GM12891 (cell line): ENCODE measurements around the gene C16orf92.

Experiments used
- DNase-seq: peaks from one replicate; pipeline ENCODE4 v3.0.0; 2011; ENCODE audit warnings: low spot score; ENCODE audit not compliant: insufficient read length
- FAIRE-seq: peaks from 2 replicates; lab custom pipeline; 2011; peaks lifted over from hg19 to GRCh38; lab: Jason Lieb, UNC
- PAX5 ChIP-seq: IDR thresholded peaks from 2 replicates; pipeline ENCODE4 v1.6.1; 2011; ENCODE audit warnings: low read length, moderate library complexity, mild to moderate bottlenecking; ENCODE audit not compliant: insufficient read depth, severe bottlenecking
- POLR2A ChIP-seq: IDR thresholded peaks from 2 replicates; pipeline ENCODE4 v1.6.1; 2011; ENCODE audit warnings: low read depth, low read length, control low read depth
- POLR2AphosphoS5 ChIP-seq: IDR thresholded peaks from 2 replicates; pipeline ENCODE4 v1.6.1; 2011; ENCODE audit warnings: low read depth, low read length, control low read depth
- POU2F2 ChIP-seq: IDR thresholded peaks from 2 replicates; pipeline ENCODE4 v1.6.1; 2011; ENCODE audit warnings: low read depth, mild to moderate bottlenecking, control low read depth, low read length, moderate library complexity
- SPI1 ChIP-seq: IDR thresholded peaks from 2 replicates; pipeline ENCODE4 v1.6.1; 2011; ENCODE audit warnings: low read depth, low read length, control low read depth
- TAF1 ChIP-seq: IDR thresholded peaks from 2 replicates; pipeline ENCODE4 v1.6.1; 2011; ENCODE audit warnings: low read depth, low read length, control low read depth

Gene C16orf92

DNA sequence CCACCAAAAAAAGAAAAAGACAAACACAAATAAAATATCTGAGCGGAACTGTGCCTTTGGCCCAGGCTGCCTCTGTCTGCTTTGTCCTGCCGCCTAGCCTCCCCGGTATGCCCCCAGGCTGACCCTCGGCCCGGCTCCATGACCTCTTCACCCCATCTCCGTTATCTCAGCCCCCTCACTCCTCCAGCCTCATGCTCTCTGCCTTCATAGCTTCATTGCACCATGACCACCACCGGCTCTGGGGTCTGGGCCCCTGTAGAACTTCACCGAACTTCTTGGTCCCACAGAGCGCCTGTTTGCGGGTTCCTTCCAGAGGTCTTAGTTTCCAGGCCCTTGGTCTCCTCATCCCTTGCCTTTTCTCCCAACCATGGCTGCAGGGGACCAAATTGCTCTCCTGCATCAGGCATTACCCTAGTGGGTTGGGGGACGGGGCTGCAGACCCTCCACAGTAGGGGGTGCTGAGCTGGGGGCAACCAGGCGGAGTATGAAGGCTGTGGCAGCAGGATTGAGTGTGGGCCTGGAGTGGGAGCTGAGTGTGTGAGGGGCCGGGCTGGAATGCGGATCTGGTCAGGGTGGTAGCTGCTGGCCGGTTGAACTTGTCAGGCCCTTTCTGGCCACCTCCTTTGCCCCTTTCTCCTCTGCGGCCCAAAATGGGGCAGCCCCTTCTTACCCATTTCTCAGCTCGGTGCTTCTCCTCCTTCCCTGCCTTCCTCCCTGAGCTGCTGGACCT, 34.5 kb upstream of the C16orf92 start:
- TF ChIP-seq POLR2A: no peak
- TF ChIP-seq SPI1: no peak
- TF ChIP-seq TAF1: no peak
- no peak for TF ChIP-seq PAX5
- no peak for TF ChIP-seq POLR2AphosphoS5
- TF ChIP-seq POU2F2: no peak
- FAIRE-seq (no peak), DNase-seq (no peak)

DNA sequence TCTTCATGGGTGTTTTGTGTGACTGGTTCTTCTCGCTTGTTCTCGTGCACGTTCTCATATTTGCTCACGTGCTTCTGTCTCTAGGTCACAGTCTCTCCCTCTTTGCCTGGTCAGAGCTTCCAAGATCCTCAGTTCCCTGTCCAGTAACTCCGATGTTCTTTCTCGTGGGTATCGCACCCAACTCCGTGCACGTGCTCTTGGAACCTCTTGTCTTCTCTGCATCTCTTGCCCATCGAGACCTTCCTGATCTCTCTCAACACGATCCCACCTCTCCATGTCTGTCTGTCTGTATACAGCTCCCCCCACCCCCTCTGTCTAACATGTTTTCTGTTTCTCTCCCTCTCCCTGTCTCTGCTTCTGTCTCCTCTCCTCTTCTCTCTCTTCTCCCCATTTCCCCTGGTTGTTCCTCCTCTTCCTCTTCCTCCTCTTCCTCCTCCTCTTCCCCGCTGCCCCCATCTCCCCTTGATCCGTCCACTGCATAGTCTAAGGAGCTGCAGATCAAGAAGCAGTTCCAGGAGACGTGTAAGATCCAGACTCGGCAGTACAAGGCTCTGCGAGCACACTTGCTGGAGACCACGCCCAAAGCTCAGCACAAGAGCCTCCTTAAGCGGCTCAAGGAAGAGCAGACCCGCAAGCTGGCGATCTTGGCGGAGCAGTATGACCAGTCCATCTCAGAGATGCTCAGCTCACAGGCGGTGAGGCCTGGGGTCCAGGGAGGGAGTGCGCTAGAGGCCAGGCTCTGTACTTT, 33.7 kb upstream of the C16orf92 start:
- FAIRE-seq (no peak), DNase-seq (no peak)
- TF ChIP-seq POLR2A (no peak), TAF1 (no peak), POU2F2 (no peak), PAX5 (no peak), SPI1 (no peak), POLR2AphosphoS5 (no peak)

DNA sequence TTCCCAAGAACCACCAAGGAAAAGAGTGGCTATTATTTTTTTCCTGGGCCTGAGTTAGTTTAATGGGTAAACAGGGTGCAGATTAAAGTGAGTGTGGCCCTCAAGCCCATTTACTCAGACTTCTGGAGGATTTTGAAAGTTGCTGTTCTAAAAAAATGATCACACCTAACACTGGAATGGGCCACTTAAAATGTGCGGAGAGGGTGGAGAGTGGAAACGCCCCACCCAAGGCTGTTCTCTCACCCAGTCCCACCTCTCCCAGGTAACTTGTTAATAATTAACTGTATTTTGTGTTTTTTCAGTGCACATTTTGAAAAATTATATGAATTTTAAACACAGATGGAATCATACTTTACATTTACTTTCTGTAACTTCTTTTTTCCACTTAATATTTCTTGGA, 33.0 kb upstream of the C16orf92 start:
- FAIRE-seq (no peak), DNase-seq (no peak)
- TF ChIP-seq POU2F2 (no peak), TAF1 (no peak), SPI1 (no peak), POLR2AphosphoS5 (no peak), PAX5 (no peak), POLR2A (no peak)

DNA sequence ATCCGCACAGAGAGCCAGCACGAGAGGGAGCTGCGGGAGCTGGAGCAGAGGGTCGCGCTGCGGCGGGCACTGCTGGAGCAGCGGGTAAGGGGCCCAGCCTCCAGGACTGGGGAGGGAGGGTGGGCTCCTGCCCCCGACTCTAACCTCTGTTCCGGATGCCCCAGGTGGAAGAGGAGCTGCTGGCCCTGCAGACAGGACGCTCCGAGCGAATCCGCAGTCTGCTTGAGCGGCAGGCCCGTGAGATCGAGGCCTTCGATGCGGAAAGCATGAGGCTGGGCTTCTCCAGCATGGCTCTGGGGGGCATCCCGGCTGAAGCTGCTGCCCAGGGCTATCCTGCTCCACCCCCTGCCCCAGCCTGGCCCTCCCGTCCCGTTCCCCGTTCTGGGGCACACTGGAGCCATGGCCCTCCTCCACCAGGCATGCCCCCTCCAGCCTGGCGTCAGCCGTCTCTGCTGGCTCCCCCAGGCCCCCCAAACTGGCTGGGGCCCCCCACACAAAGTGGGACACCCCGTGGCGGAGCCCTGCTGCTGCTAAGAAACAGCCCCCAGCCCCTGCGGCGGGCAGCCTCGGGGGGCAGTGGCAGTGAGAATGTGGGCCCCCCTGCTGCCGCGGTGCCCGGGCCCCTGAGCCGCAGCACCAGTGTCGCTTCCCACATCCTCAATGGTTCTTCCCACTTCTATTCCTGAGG, 32.0 kb upstream of the C16orf92 start:
- DNase-seq: no peak
- TF ChIP-seq TAF1 (no peak), SPI1 (no peak), POU2F2 (no peak), POLR2A (no peak), POLR2AphosphoS5 (no peak), PAX5 (no peak)
- no peak for FAIRE-seq

DNA sequence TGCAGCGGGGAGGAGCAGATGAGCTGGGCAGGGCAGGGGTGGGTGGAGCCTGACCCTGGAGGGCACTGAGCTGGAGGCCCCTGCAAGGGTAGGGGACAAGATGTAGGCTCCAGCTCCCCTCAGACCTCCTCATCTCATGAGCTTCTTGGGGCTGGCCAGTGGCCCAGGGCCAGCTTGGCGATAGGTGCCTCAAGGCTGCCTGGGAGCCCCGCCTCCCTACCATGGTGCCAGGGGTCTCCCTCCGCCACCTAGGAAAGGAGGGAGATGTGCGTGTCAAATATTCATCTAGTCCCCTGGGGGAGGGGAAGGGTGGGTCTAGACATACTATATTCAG, 31.5 kb upstream of the C16orf92 start:
- FAIRE-seq (no peak), DNase-seq (no peak)
- TF ChIP-seq POLR2A (no peak), SPI1 (no peak), TAF1 (no peak), POLR2AphosphoS5 (no peak), PAX5 (no peak), POU2F2 (no peak)

DNA sequence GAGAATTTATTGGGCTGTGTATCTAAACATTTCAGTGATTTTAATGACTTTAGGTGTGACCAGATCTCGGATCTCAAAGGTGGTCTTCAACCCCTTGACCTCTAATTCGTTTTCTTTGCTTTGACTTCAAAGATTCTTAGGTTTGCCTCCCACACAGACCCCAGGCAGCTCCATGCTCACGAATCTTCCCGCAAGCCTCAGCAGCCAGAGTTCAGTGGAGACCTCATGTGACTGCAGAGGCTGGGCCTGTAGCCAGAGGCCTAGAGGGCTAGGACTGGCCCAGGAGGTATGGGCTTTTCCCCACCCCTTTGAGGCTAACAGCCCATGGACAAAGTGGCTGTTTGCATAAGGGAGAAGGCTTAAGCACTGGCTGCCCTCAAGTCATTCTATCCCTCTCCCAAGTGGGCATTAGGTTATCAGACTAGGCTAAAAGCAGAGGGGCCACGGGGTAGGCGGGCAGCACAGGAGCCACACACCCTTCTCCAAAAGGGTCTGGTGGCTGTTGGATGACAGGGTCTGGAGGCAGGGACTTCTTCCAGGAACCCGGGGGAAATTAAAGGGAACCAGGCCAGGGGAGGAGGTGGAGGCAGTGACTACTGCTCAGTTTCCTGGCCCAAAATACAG, 30.5 kb upstream of the C16orf92 start:
- DNase-seq: no peak
- FAIRE-seq: no peak
- no peak; the same call in 1 of the 2 replicates for TF ChIP-seq POLR2A
- TF ChIP-seq SPI1: no peak
- no peak for TF ChIP-seq TAF1
- TF ChIP-seq POLR2AphosphoS5: no peak
- no peak for TF ChIP-seq PAX5
- no peak for TF ChIP-seq POU2F2

DNA sequence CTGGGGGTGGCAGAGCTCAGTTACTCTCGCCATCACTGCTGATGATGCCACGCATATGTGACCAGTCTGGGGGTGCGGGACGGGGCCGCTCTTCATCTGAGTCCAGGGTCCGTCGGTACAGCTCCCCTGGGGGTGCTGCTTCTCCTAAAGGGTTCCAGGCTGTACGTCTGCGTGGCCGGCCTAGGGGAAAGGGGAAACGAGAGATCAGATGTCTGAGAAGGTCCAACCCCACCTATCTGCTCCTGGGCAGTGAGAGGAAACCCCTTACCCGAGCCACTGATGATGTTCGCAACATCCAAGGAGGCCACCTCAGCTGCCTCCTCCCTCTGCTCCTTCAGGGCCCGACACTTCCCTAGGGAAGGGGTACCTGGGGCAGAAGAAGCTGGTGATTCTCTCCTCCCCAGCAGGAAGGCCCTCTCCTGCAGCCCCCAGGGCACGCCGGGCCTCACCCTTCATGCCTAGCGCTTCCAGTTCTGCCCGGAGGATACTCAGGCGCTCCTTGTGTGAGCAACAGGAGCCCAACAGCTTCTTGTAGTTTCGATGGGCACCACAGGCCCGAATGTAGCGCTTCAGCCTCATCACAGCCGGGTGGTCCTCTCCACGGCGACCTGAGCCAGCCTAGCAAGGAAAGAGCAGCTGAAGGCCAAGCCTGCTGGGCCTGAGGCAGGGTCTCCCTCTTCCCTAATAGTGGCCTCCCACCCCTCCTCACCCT, 29.7 kb upstream of the C16orf92 start:
- FAIRE-seq: no peak
- DNase-seq: no peak
- TF ChIP-seq POLR2AphosphoS5 (no peak; the same call in 1 of the 2 replicates), SPI1 (no peak), PAX5 (no peak), TAF1 (no peak), POU2F2 (no peak), POLR2A (no peak)

DNA sequence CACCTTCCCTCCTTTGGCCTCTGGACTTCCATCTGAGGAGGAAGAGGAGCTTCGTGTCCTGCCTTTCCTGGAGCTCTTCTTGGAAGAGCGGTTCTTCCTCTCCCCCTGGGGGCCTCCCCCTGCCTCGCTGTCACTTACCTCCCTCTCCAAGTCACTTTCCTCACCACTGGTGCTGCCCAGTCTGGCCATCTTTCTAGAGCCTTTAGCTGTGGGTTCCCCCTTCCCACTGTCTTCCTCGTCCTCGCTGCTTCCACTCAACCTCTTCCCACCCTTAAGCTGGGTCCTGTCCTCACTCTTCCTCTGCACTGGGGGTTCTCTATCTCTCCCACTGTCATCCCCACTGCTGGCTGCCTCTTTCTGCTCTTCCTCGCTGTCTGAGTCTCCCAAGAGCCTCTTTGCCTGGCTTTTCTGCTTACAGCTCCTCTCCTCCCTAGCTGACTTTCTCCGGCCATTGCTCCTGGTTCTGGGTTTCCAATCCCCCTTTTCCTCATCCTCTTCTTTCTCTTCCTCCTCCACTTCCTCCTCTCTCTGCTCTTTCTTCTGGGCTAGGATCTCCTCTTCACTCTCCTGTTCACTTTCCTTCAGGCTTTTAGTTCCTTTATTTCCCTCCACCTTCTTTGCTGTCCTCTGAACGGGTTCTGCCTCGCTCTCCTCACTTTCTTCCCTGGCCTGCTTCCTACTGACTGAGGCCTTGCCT, 28.9 kb upstream of the C16orf92 start:
- no peak for DNase-seq
- TF ChIP-seq TAF1 (no peak), SPI1 (no peak), POU2F2 (no peak), POLR2AphosphoS5 (no peak), POLR2A (no peak), PAX5 (no peak)
- no peak for FAIRE-seq
